NCI-H2227 (cell line): ENCODE data around the gene KCTD19.
"Not testable (repeated sequence)": the region's sequence is repeated elsewhere in the genome, so short reads cannot be mapped to it uniquely, and the experiment has no call there.

ENCODE experiments used
- DNase-seq: peaks from one replicate; lab custom pipeline; 2025; ENCODE audit not compliant: unreplicated experiment; lab: John Stamatoyannopoulos, UW

KCTD19 gene

GRCh38 chr16:67326472-67327309 lies at the start of gene KCTD19, which contains the start of gene LRRC36:
KCTD19 (minus strand) TSS chr16:67326741; CDS start chr16:67326707, 34 bp downstream.
LRRC36 (plus strand) TSS chr16:67326815; CDS start chr16:67326863, 48 bp downstream.
- DNase-seq: peak; percentile 89

DNA sequence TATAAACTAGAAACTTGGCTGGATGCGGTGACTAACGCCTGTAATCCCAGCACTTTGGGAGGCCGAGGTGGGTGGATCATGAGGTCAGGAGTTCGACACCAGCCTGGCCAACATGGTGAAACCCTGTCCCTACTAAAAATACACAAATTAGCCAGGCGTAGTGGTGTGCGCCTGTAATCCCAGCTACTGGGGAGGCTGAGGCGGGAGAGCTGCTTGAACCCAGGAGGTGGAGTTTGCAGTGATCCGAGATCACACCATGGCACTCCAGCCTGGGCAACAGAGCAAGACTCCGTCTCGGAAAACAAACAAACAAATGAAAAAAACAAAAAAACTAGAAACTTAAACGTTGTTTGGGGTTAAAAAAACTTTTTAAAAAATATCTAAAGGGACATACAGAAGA lies 49.5 kb upstream of the KCTD19 start:
- DNase-seq: not testable (repeated sequence)

- peak; percentile 5 for DNase-seq
These were observed 46.1 kb upstream of the KCTD19 start for GRCh38 chr16:67372664-67373063.

- no peak for DNase-seq
These were observed 44.1 kb upstream of the KCTD19 start for GRCh38 chr16:67370661-67371060.

DNA sequence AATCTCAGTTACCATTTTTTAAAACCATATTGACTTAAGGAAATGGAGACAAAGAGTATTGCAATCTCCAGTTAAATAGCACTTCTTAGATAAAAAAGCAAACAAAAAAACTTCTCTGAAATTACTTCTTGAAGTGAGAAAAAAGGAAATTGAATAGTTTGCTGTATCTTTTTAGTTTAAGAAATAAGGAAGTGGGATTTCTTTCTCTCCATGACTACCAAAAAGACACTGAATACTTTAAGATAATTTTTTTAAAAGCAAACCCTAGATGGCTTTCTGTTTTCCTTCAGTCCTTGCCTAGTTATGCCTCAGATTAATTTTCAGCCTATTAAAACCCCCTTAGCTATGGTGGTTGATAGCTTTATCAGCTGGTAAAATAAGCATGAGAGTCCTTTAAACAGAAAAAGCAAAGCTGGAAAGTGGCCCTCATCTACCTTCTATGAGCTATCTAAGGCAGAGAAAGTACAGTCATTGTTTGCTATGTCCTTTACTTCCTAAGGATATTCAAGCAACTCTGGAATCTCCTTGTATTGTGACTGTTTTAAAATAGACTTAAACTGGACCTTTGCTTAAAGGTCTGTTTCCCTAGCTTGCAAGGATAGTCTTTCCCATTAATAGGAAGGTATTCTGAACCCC lies 38.2 kb upstream of the KCTD19 start:
- no peak for DNase-seq

DNA sequence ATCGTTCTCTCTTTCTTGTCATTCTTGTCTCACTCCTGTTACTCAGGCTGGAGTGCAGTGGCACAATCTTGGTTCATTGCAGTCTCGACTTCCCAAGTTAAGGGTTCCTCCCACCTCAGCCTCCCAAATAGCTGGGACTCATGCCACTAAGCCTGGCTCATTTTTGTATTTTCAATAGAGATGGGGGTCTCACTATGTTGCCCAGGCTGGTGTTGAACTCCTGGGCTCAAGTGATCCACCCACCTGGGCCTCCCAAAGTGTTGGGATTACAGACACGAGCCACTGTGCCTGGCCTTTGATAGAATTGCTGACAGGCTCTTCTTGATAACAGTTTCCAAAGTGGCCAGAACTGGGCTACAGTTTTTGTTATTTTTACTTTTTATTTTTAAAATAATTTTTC lies 34.5 kb upstream of the KCTD19 start:
- no peak for DNase-seq

GRCh38 chr16:67359540-67360269 lies 33.2 kb upstream of the KCTD19 start:
- DNase-seq: not testable (repeated sequence)

DNA sequence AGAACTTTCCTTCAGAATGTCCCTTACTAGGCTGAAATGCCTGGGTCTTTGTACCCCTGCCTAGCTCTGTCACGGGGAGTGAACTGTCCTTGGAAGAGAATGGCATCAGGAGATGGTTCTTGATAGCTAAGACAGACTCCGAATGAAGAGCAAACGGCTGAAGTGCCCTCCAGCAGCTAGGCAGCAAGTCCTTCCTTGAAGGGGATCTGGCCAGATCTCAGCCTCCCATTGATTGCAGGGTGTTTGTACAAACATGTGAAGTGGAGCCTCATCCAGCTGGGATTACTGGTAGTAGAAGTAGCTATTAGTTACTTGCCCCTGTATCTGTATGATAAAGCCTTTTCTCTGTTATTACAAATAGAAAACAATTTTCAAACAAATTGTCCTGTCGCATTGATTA lies 31.0 kb upstream of the KCTD19 start:
- peak; percentile 30 for DNase-seq

- DNase-seq: peak; percentile 14
These were observed 29.9 kb upstream of the KCTD19 start for GRCh38 chr16:67356396-67356795.

DNA sequence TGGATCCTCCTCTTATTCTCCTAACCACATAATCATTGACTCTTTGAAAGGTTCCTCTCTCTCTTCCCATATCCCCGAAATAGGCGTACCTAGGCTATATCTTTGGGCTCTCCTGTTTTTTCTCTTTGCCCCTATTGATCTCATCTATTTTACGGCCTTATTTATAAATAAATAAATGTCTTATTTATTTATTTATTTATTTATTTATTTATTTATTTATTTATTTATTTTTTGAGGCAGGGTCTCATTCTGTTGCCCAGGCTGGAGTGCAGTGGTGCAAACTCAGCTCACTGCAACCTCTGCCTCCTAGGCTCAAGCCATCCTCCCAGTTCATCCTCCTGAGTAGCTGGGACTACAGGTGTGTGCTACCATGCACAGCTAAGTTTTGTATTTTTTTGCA lies 25.9 kb upstream of the KCTD19 start:
- DNase-seq: not testable (repeated sequence)

DNA sequence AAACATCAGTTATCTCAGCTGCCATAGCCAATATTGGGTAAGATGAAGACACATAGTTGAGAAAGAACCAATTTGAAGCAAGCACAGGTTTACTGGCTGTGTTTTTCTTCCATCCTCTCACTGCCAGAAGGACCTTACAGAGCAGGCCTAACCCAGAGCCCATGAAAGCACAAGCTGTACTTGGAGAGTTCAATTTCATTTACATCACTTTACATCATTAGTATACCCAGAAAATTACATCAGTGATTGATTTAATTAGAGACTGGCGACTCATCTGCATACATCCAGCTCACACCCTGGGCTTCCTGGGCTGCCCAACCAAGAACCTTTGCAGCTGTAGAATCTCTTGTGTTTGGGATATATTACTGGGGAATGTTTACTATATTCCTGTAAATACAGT lies 23.8 kb upstream of the KCTD19 start:
- no peak for DNase-seq

- DNase-seq: peak; percentile 2
These were observed 22.6 kb upstream of the KCTD19 start for GRCh38 chr16:67349172-67349571.

GRCh38 chr16:67346341-67346740 lies 19.8 kb upstream of the KCTD19 start:
- no peak for DNase-seq

DNA sequence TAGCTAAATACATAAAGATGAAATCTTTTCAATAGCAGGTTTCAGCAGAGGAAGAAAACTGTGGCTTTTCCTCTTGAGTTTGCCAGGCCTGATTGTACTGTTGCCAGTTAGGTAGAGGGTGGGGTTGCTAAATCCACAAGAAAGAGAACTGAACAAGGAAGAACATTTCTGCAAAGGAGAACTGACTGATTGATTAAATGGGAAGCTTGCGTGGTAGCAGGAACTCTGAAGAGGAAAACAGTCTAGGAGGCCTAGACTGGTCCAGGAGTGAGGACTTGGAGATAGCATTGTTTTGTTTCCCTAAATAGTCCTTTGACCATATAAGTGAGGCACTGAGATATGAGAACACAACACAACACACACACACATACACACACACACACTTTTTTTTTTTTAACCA lies 18.9 kb upstream of the KCTD19 start:
- no peak for DNase-seq

GRCh38 chr16:67342616-67343015 lies 16.1 kb upstream of the KCTD19 start:
- DNase-seq: no peak

DNA sequence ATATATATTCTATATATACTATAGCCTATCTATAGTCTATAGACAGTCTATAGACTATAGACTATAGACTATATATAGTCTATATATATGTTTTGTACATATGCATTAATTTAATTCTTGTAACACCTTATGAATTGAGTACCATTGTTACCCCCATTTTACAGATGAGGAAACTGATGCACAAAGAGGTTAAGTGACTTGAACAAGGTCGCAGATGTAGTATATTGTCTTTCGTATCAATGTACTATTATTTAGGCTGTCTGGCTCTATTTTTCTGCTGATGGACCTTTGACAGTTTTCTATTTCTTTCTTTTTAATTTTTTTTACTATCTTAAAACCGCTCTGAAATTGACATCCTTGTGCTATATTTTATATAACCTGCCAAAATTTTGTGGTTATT lies 14.7 kb upstream of the KCTD19 start:
- no peak for DNase-seq

DNA sequence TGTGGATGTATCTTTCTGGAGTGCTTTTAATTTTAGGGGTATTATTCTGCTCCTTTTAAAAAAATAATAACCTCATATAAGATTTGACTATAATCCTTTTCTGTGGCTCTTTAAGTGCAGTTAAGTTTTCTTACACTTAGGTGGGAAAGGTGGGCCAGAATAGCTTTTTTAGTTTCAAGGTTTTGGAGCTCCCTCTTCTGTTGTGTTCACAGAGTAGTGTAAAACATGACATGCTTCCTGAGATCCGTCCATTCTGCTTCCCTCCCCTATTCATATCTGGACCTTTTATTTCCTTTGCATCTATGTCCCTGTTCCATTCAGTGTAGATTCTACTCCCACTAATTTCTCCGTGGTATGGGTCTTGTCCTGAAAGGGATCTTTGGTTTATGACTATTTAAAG lies 12.9 kb upstream of the KCTD19 start:
- DNase-seq: no peak

- DNase-seq: no peak
These were observed 10.1 kb upstream of the KCTD19 start for GRCh38 chr16:67336648-67337047.

DNA sequence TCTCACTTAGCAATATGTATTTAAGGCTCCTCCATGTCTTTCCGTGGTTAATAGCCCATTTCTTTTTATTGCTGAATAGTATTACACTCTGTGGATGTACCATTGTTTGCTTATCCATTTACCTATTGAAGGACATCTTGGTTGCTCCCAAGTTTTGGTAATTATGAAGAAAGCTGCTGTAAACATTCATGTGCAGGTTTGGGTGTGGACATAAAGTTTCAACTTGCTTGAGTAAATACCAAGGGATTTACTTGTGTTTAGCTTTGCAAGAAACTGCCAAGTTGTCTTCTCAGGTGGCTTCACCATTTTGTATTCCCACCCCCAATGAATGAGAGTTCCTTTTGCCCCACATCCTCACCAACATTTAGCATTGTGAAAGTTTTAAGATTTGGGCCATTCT lies 9.6 kb upstream of the KCTD19 start:
- no peak for DNase-seq

- no peak for DNase-seq
These were observed 6.8 kb upstream of the KCTD19 start for GRCh38 chr16:67333315-67333714.

GRCh38 chr16:67329901-67330300 lies 3.4 kb upstream of the KCTD19 start:
- DNase-seq: no peak

GRCh38 chr16:67327743-67328142 lies 1.2 kb upstream of the KCTD19 start:
- no peak for DNase-seq
